Measurements from ENCODE around the gene ANKRD11. TPM values are rescaled to one million over a fixed set of nuclear protein-coding genes. Genes with fewer than 3 reads are reported as not detected.
"Not testable (repeated sequence)": the region's sequence is repeated elsewhere in the genome, so short reads cannot be mapped to it uniquely, and the experiment has no call there.

The ANKRD11 gene
- total and polyA plus RNA-seq, 2 donors (not counting 3 experiments of a cell fraction or from before 2014, with no cell fraction given), result 55.8 to 191 TPM

- H3K9ac ChIP-seq (replicated peaks; ENCODE audit: extremely low read depth, insufficient read depth, low read length), result no peak overlapping the region
- TF ChIP-seq POLR2AphosphoS5 (IDR thresholded peaks at IDR 0.05; ENCODE audit: insufficient read depth, low read depth, low read length), result no peak
- TF ChIP-seq CTCF (IDR thresholded peaks at IDR 0.05; ENCODE audit: extremely low read depth in 1 of 2, insufficient read depth in 1 of 2, low read depth in 1 of 2, low read length in 2 of 2), result no peak
- TF ChIP-seq JUN (IDR thresholded peaks at IDR 0.05; ENCODE audit: borderline replicate concordance, insufficient read depth, insufficient read length, low read depth), result no peak
- TF ChIP-seq EZH2 (IDR thresholded peaks at IDR 0.05; ENCODE audit: borderline replicate concordance, low read depth, low read length, severe bottlenecking), result no peak
- FAIRE-seq (no peak), DNase-seq (ENCODE audit: low read depth, low spot score) (no peak)
- H3K79me2 ChIP-seq (ENCODE audit: control insufficient read depth, insufficient read depth, low read length), result peaks cover 77% of the 10 kb centered on the region
- dilution Hi-C loops (cut with MboI; ENCODE audit: extremely low pct_ligation_motif_present, low sequenced_read_pairs), result no loop called here
- POLR2A ChIA-PET, result no interaction called here
- no peak overlapping the region for H3K4me3 ChIP-seq (replicated peaks in 1 of 3; ENCODE audit: insufficient read depth in 1 of 3, low read depth in 1 of 3, low read length in 3 of 3)
- intact Hi-C loops (cut with micrococcal nuclease), result no loop called here
- no peaks in the 10 kb centered on the region for H3K9me3 ChIP-seq (replicated peaks; ENCODE audit: control insufficient read depth, insufficient read depth, low read length)
- H3K4me2 ChIP-seq (ENCODE audit: insufficient read depth, low read length), result no peak overlapping the region
- H3K9me1 ChIP-seq (replicated peaks; ENCODE audit: control insufficient read depth, extremely low read depth, insufficient read depth, low read length), result no peaks in the 10 kb centered on the region
- peaks cover 26% of the 10 kb centered on the region for H3K4me1 ChIP-seq (ENCODE audit: control insufficient read depth, extremely low read depth, insufficient read depth, low read length)
- H3K27ac ChIP-seq (ENCODE audit: insufficient read depth, low read depth, low read length), result peak overlapping the region; percentile 3
- CTCF ChIA-PET, result no interaction called here
- no peaks in the 10 kb centered on the region for H4K20me1 ChIP-seq (replicated peaks; ENCODE audit: control insufficient read depth, extremely low read depth, insufficient read depth, low read length)
- no peak overlapping the region for H2AFZ ChIP-seq (ENCODE audit: low read depth, low read length)
- no peaks in the 10 kb centered on the region for H3K27me3 ChIP-seq (ENCODE audit: control insufficient read depth in 2 of 2, insufficient read depth in 2 of 2, low read length in 2 of 2)
- peaks cover 3 to 27% of the 10 kb centered on the region in 2 experiments for H3K36me3 ChIP-seq (ENCODE audit: control insufficient read depth in 2 of 2, extremely low read depth in 1 of 2, insufficient read depth in 2 of 2, low read length in 2 of 2)
- no TSS peak for BruUV-seq (replicated peaks)
Measured at GRCh38 chr16:89300311-89300975, 189.9 kb downstream of the ANKRD11 start.

- DNase-seq (ENCODE audit: low read depth, low spot score); H3K9me3 ChIP-seq (replicated peaks; ENCODE audit: control insufficient read depth, insufficient read depth, low read length); CTCF ChIA-PET; POLR2A ChIA-PET; FAIRE-seq; H4K20me1 ChIP-seq (replicated peaks; ENCODE audit: control insufficient read depth, extremely low read depth, insufficient read depth, low read length); BruUV-seq (replicated peaks); dilution Hi-C loops (cut with MboI; ENCODE audit: extremely low pct_ligation_motif_present, low sequenced_read_pairs); intact Hi-C loops (cut with micrococcal nuclease); H3K9me1 ChIP-seq (replicated peaks; ENCODE audit: control insufficient read depth, extremely low read depth, insufficient read depth, low read length); H3K9ac ChIP-seq (replicated peaks; ENCODE audit: extremely low read depth, insufficient read depth, low read length); H3K4me3 ChIP-seq (replicated peaks in 1 of 3; ENCODE audit: insufficient read depth in 1 of 3, low read depth in 1 of 3, low read length in 3 of 3); H2AFZ ChIP-seq (ENCODE audit: low read depth, low read length); H3K27me3 ChIP-seq (ENCODE audit: control insufficient read depth in 2 of 2, insufficient read depth in 2 of 2, low read length in 2 of 2); H3K27ac ChIP-seq (ENCODE audit: insufficient read depth, low read depth, low read length); H3K4me2 ChIP-seq (ENCODE audit: insufficient read depth, low read length): not testable (repeated sequence)
- H3K79me2 ChIP-seq (ENCODE audit: control insufficient read depth, insufficient read depth, low read length), result peaks cover 83% of the 10 kb centered on the region
- H3K36me3 ChIP-seq (ENCODE audit: control insufficient read depth in 2 of 2, extremely low read depth in 1 of 2, insufficient read depth in 2 of 2, low read length in 2 of 2), result peaks cover 3 to 21% of the 10 kb centered on the region in 2 experiments
- peaks cover 26% of the 10 kb centered on the region for H3K4me1 ChIP-seq (ENCODE audit: control insufficient read depth, extremely low read depth, insufficient read depth, low read length)
Measured at GRCh38 chr16:89299357-89300111, 190.8 kb downstream of the ANKRD11 start.
